Activated B cell treated with CpG ODN at 0.5 μM for 24 hours (primary cell): Measurements from ENCODE around the gene RNF31. TPM values are rescaled to one million over a fixed set of nuclear protein-coding genes. Genes with fewer than 3 reads are reported as not detected.

Experiments
- ATAC-seq: fragments of 200-7000 bp; cut with Tn5 transposase; one replicate; pipeline ENCODE4 v1.10.0; 2021; ENCODE audit warnings: low read depth, mild to moderate bottlenecking, moderate library complexity
- CTCF ChIA-PET: fragments of 350-600 bp; sonication (Branson Sonifier 250); formaldehyde crosslinking; loops from one replicate; lab custom pipeline; 2021; ENCODE audit warnings: antibody characterized with exemption; lab: Charles Lee
- POLR2A ChIA-PET: fragments of 350-600 bp; sonication (Branson Sonifier 250); formaldehyde crosslinking; loops from one replicate; lab custom pipeline; 2021; ENCODE audit warnings: antibody characterized with exemption; lab: Charles Lee
- DNase-seq: peaks from one replicate; pipeline ENCODE4 v3.0.0; 2022
- H3K27ac Mint-ChIP-seq: one replicate; pipeline ENCODE4 v1.8.0; 2020; ENCODE audit warnings: mixed read lengths
- H3K27me3 Mint-ChIP-seq: one replicate; pipeline ENCODE4 v1.8.0; 2021; ENCODE audit warnings: mixed read lengths
- H3K36me3 Mint-ChIP-seq: one replicate; pipeline ENCODE4 v1.8.0; 2021; ENCODE audit warnings: low read depth, mixed read lengths
- H3K4me1 Mint-ChIP-seq: one replicate; pipeline ENCODE4 v1.8.0; 2021; ENCODE audit warnings: mixed read lengths
- H3K4me3 Mint-ChIP-seq: one replicate; pipeline ENCODE4 v1.8.0; 2020; ENCODE audit warnings: mild to moderate bottlenecking, mixed read lengths
- H3K9me3 Mint-ChIP-seq: one replicate; pipeline ENCODE4 v1.8.0; 2020; ENCODE audit warnings: mixed read lengths
- intact Hi-C: fragments of 100-400 bp; cut with micrococcal nuclease; formaldehyde crosslinking; loops from one replicate; pipeline ENCODE4 v1.15.1; 2024
- total RNA-seq: library from RNA; stranded (reverse); gene quantifications from 2 replicates; pipeline ENCODE4 v1.2.3, GENCODE V29; 2022
- TF ChIP-seq, protein P1 (sequence below): fragments of 200-600 bp; IDR thresholded peaks from one replicate; pipeline ENCODE4 v1.8.0; 2022; ENCODE audit warnings: antibody characterized with exemption, mild to moderate bottlenecking

RNF31 gene
- total RNA-seq, 1 donor from 2014 or later, result 99.8 TPM

GRCh38 chr14:24183014-24183481 lies 35.8 kb downstream of the RNF31 start:
- Mint-ChIP-seq H3K27me3 (no peaks in the 10 kb centered on the region), H3K27ac (no peak overlapping the region), H3K4me1 (peaks cover 18% of the 10 kb centered on the region), H3K36me3 (peaks cover 82% of the 10 kb centered on the region), H3K9me3 (no peaks in the 10 kb centered on the region), H3K4me3 (no peak overlapping the region)
- DNase-seq, result no peak
- POLR2A ChIA-PET, result interaction anchor here (1.2 to 1.6 kb wide), 2 partner anchors 11 to 22 kb away, joined by 3 to 5 read pairs; partner anchors contain the start of genes IRF9 and REC8
- TF ChIP-seq, protein P1, sequence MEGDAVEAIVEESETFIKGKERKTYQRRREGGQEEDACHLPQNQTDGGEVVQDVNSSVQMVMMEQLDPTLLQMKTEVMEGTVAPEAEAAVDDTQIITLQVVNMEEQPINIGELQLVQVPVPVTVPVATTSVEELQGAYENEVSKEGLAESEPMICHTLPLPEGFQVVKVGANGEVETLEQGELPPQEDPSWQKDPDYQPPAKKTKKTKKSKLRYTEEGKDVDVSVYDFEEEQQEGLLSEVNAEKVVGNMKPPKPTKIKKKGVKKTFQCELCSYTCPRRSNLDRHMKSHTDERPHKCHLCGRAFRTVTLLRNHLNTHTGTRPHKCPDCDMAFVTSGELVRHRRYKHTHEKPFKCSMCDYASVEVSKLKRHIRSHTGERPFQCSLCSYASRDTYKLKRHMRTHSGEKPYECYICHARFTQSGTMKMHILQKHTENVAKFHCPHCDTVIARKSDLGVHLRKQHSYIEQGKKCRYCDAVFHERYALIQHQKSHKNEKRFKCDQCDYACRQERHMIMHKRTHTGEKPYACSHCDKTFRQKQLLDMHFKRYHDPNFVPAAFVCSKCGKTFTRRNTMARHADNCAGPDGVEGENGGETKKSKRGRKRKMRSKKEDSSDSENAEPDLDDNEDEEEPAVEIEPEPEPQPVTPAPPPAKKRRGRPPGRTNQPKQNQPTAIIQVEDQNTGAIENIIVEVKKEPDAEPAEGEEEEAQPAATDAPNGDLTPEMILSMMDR, result no peak
- intact Hi-C loops, result no loop called here
- CTCF ChIA-PET, result no interaction called here
- ATAC-seq, result no peak

DNA sequence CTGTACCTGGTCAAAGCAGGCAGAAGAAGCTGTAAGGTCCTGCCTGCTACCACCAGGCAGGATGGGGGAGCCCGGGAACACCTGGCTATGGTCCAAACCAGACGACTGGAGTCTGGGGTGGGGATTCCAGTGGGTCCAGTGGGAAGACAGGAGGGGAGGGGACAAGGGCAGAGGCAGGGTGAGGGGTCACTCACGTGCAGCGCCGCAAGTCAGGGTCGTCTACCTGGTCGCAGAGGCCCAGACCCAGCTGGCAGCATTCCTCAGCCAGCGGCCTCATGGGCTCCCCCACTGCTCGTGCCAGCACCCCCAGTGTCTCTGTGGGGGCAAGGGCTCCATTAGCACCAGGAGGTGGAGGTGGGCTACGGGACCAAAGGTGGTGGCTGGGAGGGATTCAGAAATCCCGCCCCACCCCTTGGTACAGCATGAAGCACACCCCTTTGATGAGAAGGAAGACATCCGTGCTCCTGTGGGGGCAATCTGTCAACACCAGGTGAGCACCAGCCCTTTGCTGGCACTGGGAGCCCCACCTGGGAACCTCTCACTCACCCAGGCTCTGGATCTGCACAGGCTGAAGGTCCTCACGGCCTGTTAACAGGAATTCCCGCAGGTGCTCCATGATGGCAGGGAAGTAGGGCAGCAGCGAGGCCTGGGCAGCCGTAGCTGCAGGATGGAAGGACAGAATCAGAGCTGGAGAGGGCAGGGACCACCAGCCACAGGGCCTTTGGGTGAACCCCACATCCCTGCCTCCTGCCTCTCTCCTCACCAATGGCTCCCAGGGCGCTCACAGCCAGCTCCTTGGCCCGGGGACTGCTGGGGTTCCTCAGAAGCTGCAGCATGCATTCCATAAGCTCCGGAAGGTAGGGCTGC lies 37.0 kb downstream of the RNF31 start:
- Mint-ChIP-seq H3K27ac (no peak overlapping the region), H3K36me3 (peaks cover 77% of the 10 kb centered on the region), H3K27me3 (no peaks in the 10 kb centered on the region), H3K4me1 (peaks cover 27% of the 10 kb centered on the region), H3K4me3 (no peak overlapping the region), H3K9me3 (no peaks in the 10 kb centered on the region)
- DNase-seq (no peak), ATAC-seq (no peak)
- ChIA-PET CTCF (no interaction called here), POLR2A (interaction anchor here (0.9 to 1.4 kb wide), 3 partner anchors 13 to 38 kb away, joined by 4 to 5 read pairs (median 4); partner anchors contain the start of gene IRF9)
- intact Hi-C loops, result no loop called here
- TF ChIP-seq, protein P1, result no peak

- TF ChIP-seq, protein P1, result no peak
- H3K9me3 Mint-ChIP-seq, result no peaks in the 10 kb centered on the region
- peaks cover 73% of the 10 kb centered on the region for H3K36me3 Mint-ChIP-seq
- ChIA-PET POLR2A (interaction anchor here (0.6 to 1.4 kb wide), 4 partner anchors 14 to 49 kb away, joined by 3 to 5 read pairs (median 4); partner anchors contain the start of genes IRF9 and PSME1), CTCF (no interaction called here)
- no peak overlapping the region for H3K27ac Mint-ChIP-seq
- intact Hi-C loops, result no loop called here
- no peak overlapping the region for H3K4me3 Mint-ChIP-seq
- H3K27me3 Mint-ChIP-seq, result no peaks in the 10 kb centered on the region
- peaks cover 25% of the 10 kb centered on the region for H3K4me1 Mint-ChIP-seq
- ATAC-seq (no peak), DNase-seq (no peak)
Observed at GRCh38 chr14:24185026-24185425, 37.7 kb downstream of the RNF31 start.

DNA sequence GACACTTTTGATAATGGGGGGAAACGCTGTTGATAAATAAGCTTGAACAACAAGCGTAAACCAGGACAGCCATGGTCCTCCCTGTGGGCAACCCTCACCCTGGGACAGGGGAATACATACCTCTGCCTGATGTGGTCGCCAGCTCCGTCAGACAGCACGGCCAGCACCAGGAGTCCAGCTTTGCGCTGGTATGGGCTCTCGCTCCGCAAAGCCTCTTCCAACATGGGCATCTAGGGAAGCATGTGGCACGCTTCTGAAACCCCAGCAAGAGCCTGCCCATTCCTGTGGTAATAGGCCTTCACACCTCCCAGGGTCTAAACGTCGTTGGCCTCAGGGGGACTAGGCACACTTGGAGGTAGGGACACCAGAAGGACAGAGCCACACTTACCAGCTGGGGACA lies 38.4 kb downstream of the RNF31 start:
- Mint-ChIP-seq H3K4me3 (no peak overlapping the region), H3K4me1 (peaks cover 23% of the 10 kb centered on the region)
- POLR2A ChIA-PET, result interaction anchor here (0.6 to 3.7 kb wide), 4 partner anchors 15 to 50 kb away, joined by 3 to 44 read pairs (median 4); partner anchors contain the start of genes CHMP4A, IRF9, MDP1 and PSME1

More for the DNA sequence above, 38.4 kb downstream of the RNF31 start:
- Mint-ChIP-seq H3K36me3 (peaks cover 71% of the 10 kb centered on the region), H3K27ac (no peak overlapping the region), H3K27me3 (no peaks in the 10 kb centered on the region), H3K9me3 (no peaks in the 10 kb centered on the region)
- DNase-seq (no peak), ATAC-seq (no peak)
- CTCF ChIA-PET, result no interaction called here
- TF ChIP-seq, protein P1, result no peak
- intact Hi-C loops, result no loop called here
